Fibroblast of the aortic adventitia (primary cell): ENCODE results near the gene ATP4A. TPM values are rescaled to one million over a fixed set of nuclear protein-coding genes. Genes with fewer than 3 reads are reported as not detected.

Experiments
- total RNA-seq: library from RNA; depleted of rRNA; stranded (reverse); fragments of >200 nt; gene quantifications from 2 replicates; pipeline ENCODE4 v1.2.3, GENCODE V29; 2012; ENCODE audit warnings: low replicate concordance

ATP4A gene
- total RNA-seq, 1 donor: not detected

Other genes with a start within 250 kb of the ATP4A start
- gene CD22, start 234.5 kb downstream of the ATP4A start, total RNA-seq: not detected in 2 replicates
- gene FFAR1, start 215.8 kb downstream of the ATP4A start, total RNA-seq: not detected in 2 replicates
- gene FFAR3, start 205.2 kb downstream of the ATP4A start, total RNA-seq: not detected in 2 replicates
- gene GPR42, start 192.6 kb downstream of the ATP4A start, total RNA-seq: not detected in 2 replicates
- not detected in 2 replicates for gene FFAR2, start 115.4 kb downstream of the ATP4A start, total RNA-seq
- gene KRTDAP, start 73.2 kb downstream of the ATP4A start, total RNA-seq: not detected in 2 replicates
- gene DMKN, start 50.0 kb downstream of the ATP4A start, total RNA-seq: 11.4 and 63.0 TPM in 2 replicates
- 4.1 and 13.2 TPM in 2 replicates for gene SBSN, start 35.3 kb downstream of the ATP4A start, total RNA-seq
- not detected in 2 replicates for gene GAPDHS, start 30.2 kb downstream of the ATP4A start, total RNA-seq
- 25.0 and 63.7 TPM in 2 replicates for gene TMEM147, start 18.0 kb downstream of the ATP4A start, total RNA-seq
- not detected in 2 replicates for gene PMIS2, start 22.5 kb upstream of the ATP4A start, total RNA-seq
- 5.7 and 9.9 TPM in 2 replicates for gene HAUS5, start 49.1 kb upstream of the ATP4A start, total RNA-seq
- 43.0 and 65.2 TPM in 2 replicates for gene RBM42, start 65.4 kb upstream of the ATP4A start, total RNA-seq
- 0.81 and 1.6 TPM in 2 replicates for gene ETV2, start 78.1 kb upstream of the ATP4A start, total RNA-seq
- gene COX6B1, start 84.7 kb upstream of the ATP4A start, total RNA-seq: 104 and 327 TPM in 2 replicates
- not detected in 2 replicates for gene UPK1A, start 102.9 kb upstream of the ATP4A start, total RNA-seq
- not detected in 2 replicates for gene ZBTB32, start 140.9 kb upstream of the ATP4A start, total RNA-seq
- 6.8 and 14.9 TPM in 2 replicates for gene KMT2B, start 154.3 kb upstream of the ATP4A start, total RNA-seq
- 1.3 and 1.9 TPM in 2 replicates for gene IGFLR1, start 178.8 kb upstream of the ATP4A start, total RNA-seq
- 5.8 and 7.1 TPM in 2 replicates for gene U2AF1L4, start 181.8 kb upstream of the ATP4A start, total RNA-seq
- 14.7 and 19.5 TPM in 2 replicates for gene PSENEN, start 182.0 kb upstream of the ATP4A start, total RNA-seq
- 5.4 and 15.3 TPM in 2 replicates for gene LIN37, start 184.9 kb upstream of the ATP4A start, total RNA-seq
- gene HSPB6, start 193.4 kb upstream of the ATP4A start, total RNA-seq: 297 and 713 TPM in 2 replicates
- 4.5 and 10.8 TPM in 2 replicates for gene PROSER3, start 194.5 kb upstream of the ATP4A start, total RNA-seq
- gene ARHGAP33, start 211.9 kb upstream of the ATP4A start, total RNA-seq: 5.3 and 7.4 TPM in 2 replicates
- gene PRODH2, start 249.2 kb upstream of the ATP4A start, total RNA-seq: not detected in 2 replicates